Islet of Langerhans (tissue), 1 donor: Measurements from ENCODE around the gene KAT8.
"Not testable (repeated sequence)": the region's sequence is repeated elsewhere in the genome, so short reads cannot be mapped to it uniquely, and the experiment has no call there.

Experiments
- FAIRE-seq: peaks from one replicate; lab custom pipeline; 2011; peaks lifted over from hg19 to GRCh38; lab: Jason Lieb, UNC

KAT8 gene

GRCh38 chr16:31149332-31149731 lies 31.9 kb downstream of the KAT8 start:
- no peak for FAIRE-seq

GRCh38 chr16:31149894-31150890 lies 32.7 kb downstream of the KAT8 start, which contains the start of gene PRSS36:
PRSS36 (minus strand) TSS chr16:31150066; CDS start chr16:31150035, 31 bp downstream.
- FAIRE-seq: no peak

- not testable (repeated sequence) for FAIRE-seq
Measured at GRCh38 chr16:31150976-31151375, 33.5 kb downstream of the KAT8 start.

- no peak for FAIRE-seq
Measured at GRCh38 chr16:31157136-31157535, 39.7 kb downstream of the KAT8 start.

- no peak for FAIRE-seq
Measured at GRCh38 chr16:31167315-31167714, 49.9 kb downstream of the KAT8 start.

- no peak for FAIRE-seq
Measured at GRCh38 chr16:31168848-31169247, 51.4 kb downstream of the KAT8 start.

- FAIRE-seq: not testable (repeated sequence)
Measured at GRCh38 chr16:31170048-31170447, 52.6 kb downstream of the KAT8 start.

GRCh38 chr16:31177136-31177535 lies 59.7 kb downstream of the KAT8 start:
- FAIRE-seq: no peak

GRCh38 chr16:31179219-31179746 lies 61.8 kb downstream of the KAT8 start:
- no peak for FAIRE-seq

- no peak for FAIRE-seq
Measured at GRCh38 chr16:31179747-31180459, 62.4 kb downstream of the KAT8 start, which contains the start of gene FUS. FUS (plus strand) TSS chr16:31180139; CDS start chr16:31180215, 76 bp downstream.
